ENCODE results near the gene HOXD9.

Gene HOXD9

GRCh38 chr2:176115883-176116813, 6.4 kb upstream of the HOXD9 start, which contains the start of gene HOXD10:
HOXD10 (plus strand) TSS chr2:176116778; CDS start chr2:176116834, 56 bp downstream.
- no peak within 1 kb of the TSS for H3K4me3 ChIP-seq (ENCODE audit: low read depth, low read length)
- DNase-seq (ENCODE audit: low read depth): no peak
- no peak for TF ChIP-seq MYC (IDR thresholded peaks at IDR 0.05; ENCODE audit: low read depth, low read length)

- no peak overlapping the region for H3K4me3 ChIP-seq (ENCODE audit: low read depth, low read length)
- DNase-seq (ENCODE audit: low read depth): no peak
- TF ChIP-seq MYC (IDR thresholded peaks at IDR 0.05; ENCODE audit: low read depth, low read length) (no peak), POLR2A (IDR thresholded peaks at IDR 0.05; ENCODE audit: extremely low read depth, insufficient read length) (no peak), MAX (IDR thresholded peaks at IDR 0.05; ENCODE audit: low read depth, low read length) (no peak), CTCF (IDR thresholded peaks at IDR 0.05; ENCODE audit: low read depth, low read length) (no peak)
Observed at GRCh38 chr2:176117162-176117822, 5.2 kb upstream of the HOXD9 start.

GRCh38 chr2:176117823-176118371, 4.6 kb upstream of the HOXD9 start:
- no peak overlapping the region for H3K4me3 ChIP-seq (ENCODE audit: low read depth, low read length)
- TF ChIP-seq MAX (IDR thresholded peaks at IDR 0.05; ENCODE audit: low read depth, low read length) (no peak), MYC (IDR thresholded peaks at IDR 0.05; ENCODE audit: low read depth, low read length) (no peak), CTCF (IDR thresholded peaks at IDR 0.05; ENCODE audit: low read depth, low read length) (no peak), POLR2A (IDR thresholded peaks at IDR 0.05; ENCODE audit: extremely low read depth, insufficient read length) (no peak)
- DNase-seq (ENCODE audit: low read depth): no peak

- TF ChIP-seq MYC (IDR thresholded peaks at IDR 0.05; ENCODE audit: low read depth, low read length) (no peak), MAX (IDR thresholded peaks at IDR 0.05; ENCODE audit: low read depth, low read length) (no peak), CTCF (IDR thresholded peaks at IDR 0.05; ENCODE audit: low read depth, low read length) (peak; percentile 90)
- H3K4me3 ChIP-seq (ENCODE audit: low read depth, low read length): no peak overlapping the region
- peak; percentile 80 for DNase-seq (ENCODE audit: low read depth)
Observed at GRCh38 chr2:176118601-176119339, 3.7 kb upstream of the HOXD9 start.

- no peak for TF ChIP-seq MYC (IDR thresholded peaks at IDR 0.05; ENCODE audit: low read depth, low read length)
- DNase-seq (ENCODE audit: low read depth): no peak
- no peak overlapping the region for H3K4me3 ChIP-seq (ENCODE audit: low read depth, low read length)
Observed at GRCh38 chr2:176120364-176121189, 1.9 kb upstream of the HOXD9 start.

- TF ChIP-seq MYC (IDR thresholded peaks at IDR 0.05; ENCODE audit: low read depth, low read length) (no peak), MAX (IDR thresholded peaks at IDR 0.05; ENCODE audit: low read depth, low read length) (no peak), CTCF (IDR thresholded peaks at IDR 0.05; ENCODE audit: low read depth, low read length) (no peak), POLR2A (IDR thresholded peaks at IDR 0.05; ENCODE audit: extremely low read depth, insufficient read length) (no peak)
- no peak for DNase-seq (ENCODE audit: low read depth)
- no peak overlapping the region for H3K4me3 ChIP-seq (ENCODE audit: low read depth, low read length)
Observed at GRCh38 chr2:176121190-176122051, 1.1 kb upstream of the HOXD9 start.
